Myocyte (in vitro differentiated cells): ENCODE data around the gene DMPK. TPM values are rescaled to one million over a fixed set of nuclear protein-coding genes. Genes with fewer than 3 reads are reported as not detected.

Source experiments
- DNase-seq: peaks from one replicate; pipeline ENCODE4 v3.0.0-alpha.2; 2012; ENCODE audit warnings: low read depth
- total RNA-seq: library from RNA; depleted of rRNA; stranded (reverse); fragments of >200 nt; gene quantifications from 2 replicates; pipeline ENCODE4 v1.2.3, GENCODE V29; 2014

DMPK gene
- total RNA-seq, 1 donor from 2014 or later: 907 TPM

DNA sequence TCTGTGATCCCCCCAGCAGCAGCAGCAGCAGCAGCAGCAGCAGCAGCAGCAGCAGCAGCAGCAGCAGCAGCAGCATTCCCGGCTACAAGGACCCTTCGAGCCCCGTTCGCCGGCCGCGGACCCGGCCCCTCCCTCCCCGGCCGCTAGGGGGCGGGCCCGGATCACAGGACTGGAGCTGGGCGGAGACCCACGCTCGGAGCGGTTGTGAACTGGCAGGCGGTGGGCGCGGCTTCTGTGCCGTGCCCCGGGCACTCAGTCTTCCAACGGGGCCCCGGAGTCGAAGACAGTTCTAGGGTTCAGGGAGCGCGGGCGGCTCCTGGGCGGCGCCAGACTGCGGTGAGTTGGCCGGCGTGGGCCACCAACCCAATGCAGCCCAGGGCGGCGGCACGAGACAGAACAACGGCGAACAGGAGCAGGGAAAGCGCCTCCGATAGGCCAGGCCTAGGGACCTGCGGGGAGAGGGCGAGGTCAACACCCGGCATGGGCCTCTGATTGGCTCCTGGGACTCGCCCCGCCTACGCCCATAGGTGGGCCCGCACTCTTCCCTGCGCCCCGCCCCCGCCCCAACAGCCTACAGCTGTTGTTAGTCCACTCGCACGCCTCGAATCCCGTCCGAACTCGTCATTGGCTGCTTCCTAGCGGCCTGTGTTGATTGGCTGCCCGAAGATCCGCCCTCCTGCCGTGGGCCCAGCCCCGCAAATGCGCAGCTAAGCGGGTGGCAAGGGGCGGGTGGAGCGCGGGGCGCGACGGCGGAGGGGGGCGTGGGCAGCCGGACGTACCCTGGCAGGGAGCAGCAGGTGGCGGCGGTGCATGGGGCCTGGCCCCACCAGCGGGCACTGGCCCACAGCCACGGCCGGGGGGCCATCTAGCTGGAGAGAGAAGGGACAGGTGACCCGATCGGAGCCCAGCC, 11.8 kb downstream of the DMPK start:
- DNase-seq: peak; percentile 99

DNA sequence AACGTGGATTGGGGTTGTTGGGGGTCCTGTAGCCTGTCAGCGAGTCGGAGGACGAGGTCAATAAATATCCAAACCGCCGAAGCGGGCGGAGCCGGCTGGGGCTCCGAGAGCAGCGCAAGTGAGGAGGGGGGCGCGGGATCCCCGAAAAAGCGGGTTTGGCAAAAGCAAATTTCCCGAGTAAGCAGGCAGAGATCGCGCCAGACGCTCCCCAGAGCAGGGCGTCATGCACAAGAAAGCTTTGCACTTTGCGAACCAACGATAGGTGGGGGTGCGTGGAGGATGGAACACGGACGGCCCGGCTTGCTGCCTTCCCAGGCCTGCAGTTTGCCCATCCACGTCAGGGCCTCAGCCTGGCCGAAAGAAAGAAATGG, 12.5 kb downstream of the DMPK start:
- no peak for DNase-seq

DNA sequence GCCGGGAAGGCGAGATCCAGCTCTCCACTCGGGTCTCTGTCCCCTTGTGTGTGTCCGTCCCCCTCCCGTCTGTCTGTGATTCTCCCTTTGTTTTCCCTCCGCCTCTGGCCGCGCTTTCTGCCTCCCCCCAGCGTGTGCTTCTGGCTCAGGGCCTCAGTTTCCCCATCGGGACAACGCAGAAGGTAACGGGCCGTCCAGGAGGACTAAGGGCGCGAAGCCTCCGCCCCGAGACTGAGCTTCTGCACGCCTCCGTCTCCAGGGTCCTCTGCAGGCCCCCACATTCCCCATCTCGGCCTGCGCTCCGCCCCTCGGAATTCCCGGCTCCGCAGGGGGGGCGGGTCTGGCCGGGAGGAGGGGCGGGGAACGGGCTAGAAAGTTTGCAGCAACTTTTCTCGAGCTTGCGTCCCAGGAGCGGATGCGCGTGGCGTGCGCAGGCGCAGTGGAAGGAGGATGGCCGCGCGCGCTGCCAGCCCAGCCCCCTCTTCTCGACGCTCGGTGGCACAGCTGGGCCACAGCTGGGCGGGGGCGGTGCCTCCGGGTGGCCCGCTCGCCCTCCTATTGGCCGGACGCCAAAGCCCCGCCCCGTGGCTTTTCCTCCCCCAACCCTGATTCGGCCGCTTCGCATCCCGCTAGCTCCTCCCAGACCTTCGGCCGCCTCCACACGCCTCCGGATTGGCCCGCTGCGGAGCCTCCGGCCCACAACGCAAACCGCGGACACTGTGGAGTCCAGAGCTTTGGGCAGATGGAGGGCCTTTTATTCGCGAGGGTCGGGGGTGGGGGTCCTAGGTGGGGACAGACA, 13.1 kb downstream of the DMPK start, which contains the start of gene SIX5:
Gene SIX5 (minus strand): TSS at position 269 of the 799 bp plus-strand sequence. CDS start 408 bp downstream, outside the sequence.
- DNase-seq: peak; percentile 98

DNA sequence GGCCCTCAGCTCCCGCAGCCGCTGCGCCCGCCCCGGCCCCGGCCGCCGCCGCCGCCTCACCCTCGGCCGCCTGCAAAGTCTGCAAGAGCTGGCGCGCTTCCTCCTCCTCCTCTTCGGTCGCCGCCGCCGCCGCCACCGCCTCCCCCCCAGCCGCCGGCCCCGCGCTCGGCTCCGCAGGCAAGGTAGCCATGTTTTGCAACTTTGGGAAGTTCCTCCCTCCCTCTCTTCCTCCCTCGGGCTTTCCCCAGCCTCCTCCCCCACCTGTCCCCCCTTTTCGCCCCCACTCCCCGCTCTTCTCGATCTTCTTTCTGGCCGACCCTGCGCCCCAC, 13.7 kb downstream of the DMPK start:
- no peak for DNase-seq

DNA sequence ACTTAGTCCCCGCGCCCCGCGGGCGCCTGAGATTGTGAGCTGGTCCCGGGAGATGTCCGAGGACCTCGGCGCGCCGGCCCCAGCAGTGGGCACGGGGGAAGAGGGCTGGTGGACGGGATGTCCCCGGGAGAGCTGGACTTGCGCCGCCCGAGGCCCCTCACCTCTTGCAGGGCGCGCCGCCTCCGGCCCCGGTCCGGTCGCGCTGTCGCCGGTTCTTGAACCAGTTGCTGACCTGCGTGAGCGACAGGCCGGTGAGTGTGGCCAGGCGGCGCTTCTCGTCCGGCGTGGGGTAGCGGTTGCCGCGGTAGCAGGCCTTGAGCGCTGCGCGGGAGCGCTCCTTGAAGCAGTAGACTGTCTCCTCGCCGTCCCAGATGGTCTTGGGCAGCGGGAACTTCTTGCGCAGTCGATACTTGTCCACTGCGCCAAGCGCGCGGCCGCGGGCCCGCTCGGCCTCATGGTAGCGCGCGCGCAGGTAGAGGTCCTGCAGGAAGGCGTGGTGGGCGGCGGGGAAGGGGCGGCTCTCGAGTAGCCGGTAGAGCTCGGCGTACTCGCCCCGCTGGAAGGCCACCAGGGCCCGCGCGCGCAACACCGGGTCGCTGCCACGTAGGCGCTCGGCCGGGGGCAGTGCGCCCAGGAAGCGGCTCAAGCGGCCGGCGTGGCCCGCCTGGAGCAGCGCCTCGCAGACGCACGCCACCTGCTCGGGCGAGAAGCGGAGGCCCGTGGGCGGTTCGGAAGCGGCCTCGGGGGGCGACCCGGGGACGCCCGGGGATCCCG, 14.2 kb downstream of the DMPK start:
- peak; percentile 63 for DNase-seq

DNA sequence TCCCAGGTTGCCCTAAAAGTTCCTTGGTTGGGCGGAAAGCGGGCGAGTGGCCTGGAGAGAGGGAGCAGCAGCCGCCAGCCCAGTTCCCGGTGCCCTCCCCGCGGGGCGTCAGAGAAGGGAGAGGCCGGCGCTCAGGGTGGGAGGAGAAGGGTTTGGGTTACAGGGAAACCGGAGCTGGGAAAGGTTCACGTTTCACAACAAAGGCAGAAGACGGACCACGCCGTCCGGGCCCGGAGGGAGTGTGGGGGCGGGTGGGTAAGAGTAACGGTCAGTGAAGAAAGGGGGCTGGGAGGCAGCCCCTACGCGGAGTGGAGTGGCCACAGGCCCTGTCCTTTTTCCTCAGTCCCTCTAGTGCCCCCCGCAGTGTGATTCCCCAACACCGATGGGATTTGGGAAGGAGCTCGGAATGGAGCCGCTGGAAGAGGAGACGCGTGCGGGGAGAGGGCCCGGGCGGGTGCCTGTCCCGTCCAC, 14.8 kb downstream of the DMPK start:
- peak; percentile 95 for DNase-seq

DNA sequence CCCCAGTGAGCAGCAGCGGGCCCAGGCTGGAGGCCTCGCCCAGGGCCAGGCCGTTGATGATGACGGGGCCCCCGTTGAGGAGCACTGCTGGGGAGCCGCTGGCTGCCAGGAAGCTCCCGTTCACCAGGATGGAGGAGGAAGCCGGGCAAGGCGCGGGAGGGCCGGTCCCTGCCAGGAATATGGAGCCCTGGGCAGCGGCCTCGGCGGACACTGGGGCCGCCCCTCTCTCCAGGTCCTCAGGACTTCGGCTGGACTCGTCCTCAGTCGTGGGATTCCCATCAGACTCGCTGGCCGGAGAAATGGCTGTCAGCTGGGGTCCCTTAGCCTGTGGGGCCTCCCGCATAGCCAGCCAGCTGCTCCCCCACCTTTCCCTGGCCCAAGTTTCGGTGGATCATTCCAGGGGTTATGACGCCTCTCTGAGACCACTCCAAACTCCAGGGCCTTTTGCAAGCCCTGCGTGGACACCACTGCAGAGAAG, 15.4 kb downstream of the DMPK start:
- DNase-seq: no peak

DNA sequence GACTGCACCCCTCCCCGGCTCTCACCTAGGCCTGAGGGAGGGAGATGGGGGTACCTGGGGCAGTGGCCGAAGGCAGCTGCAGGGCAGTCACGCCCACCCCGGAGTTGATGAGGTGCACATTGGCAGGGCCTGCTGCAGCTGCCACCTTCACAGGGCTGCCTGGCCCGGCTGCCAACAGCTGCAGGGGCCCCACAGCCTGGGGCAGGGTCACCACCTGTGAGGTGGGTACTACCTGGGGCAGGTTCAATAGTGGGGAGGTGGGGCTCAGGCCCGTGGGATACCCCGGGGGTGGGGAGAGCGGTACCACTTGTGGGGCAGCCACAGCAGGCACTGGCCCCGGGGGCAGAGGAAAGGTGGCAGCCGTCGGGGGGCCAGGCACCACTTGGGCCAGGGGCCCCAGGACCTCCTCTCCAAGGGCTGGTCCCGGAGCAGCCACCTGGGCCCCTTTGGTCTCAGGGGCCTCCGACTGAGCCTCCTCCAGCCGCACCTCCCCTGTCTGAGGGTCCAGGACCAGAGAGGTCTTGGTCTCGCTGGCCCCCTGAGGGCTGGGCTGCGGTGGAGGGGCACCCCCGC, 15.9 kb downstream of the DMPK start:
- DNase-seq: no peak

DNA sequence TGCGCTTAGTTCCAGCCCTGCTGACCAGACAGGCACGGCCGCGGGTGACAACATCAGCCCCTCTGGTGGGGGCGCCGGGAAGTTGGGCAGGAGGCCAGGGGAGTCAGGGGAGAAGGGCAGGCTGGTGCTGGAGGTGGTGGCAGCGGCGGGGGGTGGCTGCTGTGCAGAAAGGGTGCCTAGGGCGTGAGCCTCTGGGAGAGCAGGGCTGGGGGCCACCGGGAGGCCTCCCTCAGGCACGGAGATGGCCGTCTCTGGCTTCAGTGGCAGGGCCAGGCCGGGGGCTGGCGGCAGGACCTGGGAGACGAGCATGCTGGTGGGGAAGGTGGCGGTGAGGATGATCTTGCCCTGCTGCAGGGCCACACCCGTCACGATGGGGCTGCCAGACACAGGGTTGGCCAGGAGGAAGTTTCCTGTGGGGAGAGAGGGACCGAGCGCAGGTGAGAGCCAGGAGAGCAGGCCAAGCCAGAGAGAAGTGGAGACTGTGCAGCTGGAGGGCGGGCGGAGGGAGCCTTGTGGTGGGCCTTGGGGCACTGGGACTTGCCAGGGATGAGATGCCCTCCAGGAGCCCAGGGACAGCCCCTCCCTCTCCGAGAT, 16.5 kb downstream of the DMPK start:
- DNase-seq: no peak

DNA sequence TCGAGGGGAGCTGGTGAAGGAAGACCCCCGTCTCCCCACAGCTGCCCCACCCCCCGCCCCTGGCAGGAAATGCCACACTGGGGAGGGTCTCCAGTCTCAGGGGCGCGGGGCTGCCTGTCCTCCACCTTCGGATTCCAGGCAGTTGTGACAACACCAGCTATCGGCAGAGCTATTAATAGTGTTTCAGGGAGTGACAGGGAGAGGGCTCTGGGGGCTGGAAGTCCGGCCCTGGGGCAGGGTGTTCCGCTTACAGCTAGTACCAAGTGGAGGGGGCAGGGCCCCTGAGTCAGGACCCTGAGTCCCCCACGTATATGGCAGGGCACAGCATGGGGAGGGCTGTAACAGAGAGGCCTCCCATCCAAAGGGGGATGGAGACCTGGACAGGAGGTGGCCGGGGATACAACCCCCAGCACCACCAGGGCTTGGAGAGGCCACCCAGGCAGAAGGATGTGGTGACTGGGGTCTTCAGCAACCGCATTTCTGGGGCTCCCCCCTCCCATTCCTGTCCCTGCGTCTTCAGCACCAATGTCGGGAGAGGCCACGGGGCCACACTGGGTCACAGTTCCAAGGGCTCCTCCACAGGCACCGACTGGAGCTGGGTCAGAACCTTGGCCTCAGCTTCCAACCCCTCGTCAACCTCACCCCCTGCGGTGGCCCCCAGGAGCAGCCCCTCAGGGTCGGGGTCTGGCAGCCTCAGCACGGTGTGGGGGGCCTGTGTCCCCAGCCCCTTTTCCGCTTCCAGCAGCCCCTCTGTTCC, 17.2 kb downstream of the DMPK start:
- no peak for DNase-seq

DNA sequence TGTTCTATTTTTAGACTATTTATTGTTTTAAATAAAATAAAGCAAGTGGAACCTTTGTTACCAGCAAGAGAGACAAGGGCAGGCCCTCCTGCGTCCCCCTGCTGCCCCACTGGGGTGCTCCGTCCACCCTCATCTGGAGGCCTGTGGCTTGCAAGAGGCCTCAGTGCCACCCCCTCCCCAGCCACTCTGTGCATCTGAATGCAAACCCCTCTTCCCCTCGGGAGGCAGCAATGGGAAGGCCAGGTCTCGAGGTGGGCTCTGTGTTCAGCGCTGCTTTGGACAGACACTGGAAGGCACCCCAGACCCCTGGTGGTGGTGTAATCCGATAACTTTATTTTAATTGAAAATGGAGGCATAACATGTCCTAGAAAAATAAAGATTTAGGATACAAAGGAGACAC, 17.8 kb downstream of the DMPK start:
- DNase-seq: no peak

DNA sequence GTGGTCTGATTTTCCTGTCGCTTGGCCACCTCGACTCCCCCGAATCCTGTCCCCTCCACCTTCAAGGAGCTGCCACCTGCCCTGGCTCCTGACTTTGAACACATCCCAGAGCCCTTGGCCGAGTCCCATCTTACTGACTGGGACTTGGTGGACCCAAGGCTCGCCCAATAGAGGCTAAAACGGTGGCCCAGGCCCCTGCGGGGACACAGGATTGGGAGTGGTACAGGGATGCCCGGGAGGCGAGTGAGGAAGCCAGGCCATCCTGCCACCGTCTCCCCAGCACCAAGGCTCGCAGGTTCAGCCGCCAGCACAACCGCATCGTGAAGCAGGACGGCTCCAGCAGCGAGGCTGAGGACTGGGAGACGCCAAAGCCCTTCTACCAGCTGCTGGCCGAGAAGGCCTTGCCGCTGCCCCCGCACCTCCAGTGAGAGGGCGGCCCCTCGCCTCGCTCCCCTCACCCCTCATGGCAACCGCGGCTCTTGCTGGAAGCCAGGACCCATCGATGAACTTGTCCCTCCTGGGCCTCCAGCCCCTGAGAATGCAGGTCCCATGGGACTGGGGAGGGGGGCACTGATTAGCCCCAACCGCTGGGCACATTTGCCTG, 18.5 kb downstream of the DMPK start:
- DNase-seq: no peak

DNA sequence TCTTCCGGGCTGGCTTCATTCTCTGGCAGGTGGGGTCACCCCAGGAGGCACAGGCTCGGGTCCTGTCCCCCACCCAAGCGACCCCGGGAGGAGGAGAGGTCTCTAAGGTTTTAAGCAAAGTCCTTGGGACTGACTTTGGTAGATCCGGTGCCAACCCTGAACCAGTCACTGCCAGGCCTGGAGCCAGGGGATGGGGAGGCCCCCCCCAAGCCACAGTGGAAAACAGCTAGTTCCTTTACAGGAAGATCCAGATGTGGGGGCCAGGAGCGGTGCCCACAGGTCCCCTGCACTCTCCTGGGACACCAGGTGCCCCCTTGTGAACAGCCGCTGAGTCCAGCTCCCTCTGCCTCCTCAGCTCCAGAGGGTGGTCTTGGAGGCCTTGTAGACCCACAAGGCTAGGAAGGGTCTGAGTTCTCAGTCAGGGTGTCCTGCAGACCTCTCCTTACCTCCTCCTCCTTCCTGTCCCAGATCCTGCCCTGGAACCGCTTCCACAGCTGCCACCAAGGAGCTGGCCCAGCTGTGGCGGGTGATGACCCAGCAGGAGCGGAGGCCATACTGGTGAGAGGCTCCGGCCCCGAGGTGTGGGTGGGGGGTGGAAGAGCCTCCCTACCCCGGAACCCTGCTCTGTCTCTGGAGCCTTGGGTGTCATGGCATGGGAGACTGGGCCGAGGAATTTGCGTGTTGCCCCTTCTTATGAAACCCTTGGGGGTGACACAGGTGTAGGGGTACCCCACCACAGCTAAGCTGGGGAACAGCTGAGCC, 19.2 kb downstream of the DMPK start:
- DNase-seq: no peak

DNA sequence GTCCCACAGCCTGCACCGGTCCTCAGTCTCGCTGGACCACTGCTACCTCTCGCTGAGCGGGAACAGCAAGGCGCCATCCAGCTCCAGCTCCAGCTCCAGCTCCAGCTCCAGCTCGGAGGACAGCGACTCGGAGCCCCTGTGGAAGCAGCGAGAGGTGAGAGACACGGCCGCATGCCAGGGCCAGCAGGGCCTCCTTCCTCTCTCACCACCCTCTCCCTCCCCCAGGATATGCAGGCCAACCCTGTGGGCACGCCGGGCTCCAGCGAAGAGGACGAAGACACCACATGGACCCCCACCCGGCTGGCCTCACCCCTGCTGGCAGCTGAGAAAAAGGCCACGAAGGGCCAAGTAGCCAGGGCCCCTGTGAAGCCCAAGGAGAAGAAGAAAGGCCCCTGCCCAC, 20.6 kb downstream of the DMPK start:
- no peak for DNase-seq

DNA sequence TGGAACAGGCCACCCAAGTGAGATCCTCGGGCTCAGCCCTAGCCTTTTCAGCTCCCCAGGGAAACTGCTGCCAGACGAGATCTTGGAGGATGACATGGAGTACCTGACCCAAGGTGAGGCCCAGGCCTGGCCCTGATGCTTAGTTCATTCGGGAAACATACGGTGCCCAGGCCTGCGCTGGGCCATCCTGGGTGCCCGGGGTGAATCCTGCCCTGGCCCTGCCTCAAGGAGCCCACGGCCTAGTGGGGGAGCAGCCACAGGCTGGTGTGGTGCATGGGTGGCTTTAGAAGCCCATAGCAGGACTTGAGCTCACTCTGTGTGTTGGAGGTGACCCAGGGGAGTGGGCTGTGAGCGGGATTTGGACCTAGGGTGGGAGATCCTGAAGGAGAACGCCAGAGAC, 23.4 kb downstream of the DMPK start:
- DNase-seq: no peak

DNA sequence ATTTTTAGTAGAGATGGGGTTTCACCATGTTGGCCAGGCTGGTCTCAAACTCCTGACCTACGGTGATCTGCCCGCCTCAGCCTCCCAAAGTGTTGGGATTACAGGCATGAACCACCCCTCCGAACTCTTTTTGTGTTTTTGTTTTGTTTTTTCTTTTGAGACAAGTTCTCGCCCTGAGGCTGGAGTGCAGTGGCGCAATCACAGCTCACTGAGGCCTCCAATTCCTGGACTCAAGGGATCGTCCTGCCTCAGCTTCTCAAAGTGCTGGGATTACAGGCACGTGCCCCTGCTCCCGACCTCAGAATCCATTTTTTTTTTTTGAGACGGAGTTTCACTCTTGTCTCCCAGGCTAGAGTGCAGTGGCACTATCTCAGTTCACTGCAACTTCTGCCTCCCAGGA, 24.6 kb downstream of the DMPK start:
- no peak for DNase-seq

DNA sequence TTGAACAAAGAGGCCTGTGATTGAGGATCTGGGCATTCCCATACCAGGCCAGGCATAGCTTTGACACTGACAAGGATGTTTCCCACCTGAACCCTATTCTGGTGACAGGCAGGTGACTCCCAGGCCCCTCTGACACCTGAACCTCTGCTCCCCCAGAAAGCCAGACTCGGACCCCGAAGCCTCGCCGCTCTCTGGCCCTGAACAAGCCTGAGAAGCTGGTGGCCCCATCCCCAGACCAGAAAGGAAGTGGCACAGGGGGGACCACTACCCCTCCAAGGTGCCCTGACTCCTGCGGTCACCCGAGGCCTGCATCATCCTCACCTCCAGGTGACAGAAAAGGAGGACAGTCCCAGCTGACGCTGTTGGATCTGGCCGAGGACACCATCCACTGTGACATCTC, 28.0 kb downstream of the DMPK start:
- DNase-seq: no peak

DNA sequence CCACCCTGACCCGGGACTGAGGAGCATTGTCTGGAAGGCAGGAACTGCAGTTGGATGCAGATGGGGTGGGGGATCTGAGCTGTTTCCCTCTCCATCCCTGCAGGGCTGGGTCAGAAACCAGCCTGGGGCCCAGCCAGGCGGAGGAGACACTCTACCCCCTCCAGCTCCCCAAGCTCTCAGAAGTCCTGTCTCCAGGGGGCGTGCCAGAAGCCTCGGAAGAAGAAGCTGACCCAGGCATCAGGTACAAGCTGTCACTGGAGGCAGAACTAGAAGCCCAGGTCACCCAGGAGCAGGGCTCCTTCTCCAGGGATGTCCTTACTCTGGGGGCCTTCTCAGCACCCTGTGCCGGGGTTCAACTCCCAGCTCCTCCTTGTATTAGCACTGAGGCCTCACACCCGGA, 28.7 kb downstream of the DMPK start:
- DNase-seq: no peak

DNA sequence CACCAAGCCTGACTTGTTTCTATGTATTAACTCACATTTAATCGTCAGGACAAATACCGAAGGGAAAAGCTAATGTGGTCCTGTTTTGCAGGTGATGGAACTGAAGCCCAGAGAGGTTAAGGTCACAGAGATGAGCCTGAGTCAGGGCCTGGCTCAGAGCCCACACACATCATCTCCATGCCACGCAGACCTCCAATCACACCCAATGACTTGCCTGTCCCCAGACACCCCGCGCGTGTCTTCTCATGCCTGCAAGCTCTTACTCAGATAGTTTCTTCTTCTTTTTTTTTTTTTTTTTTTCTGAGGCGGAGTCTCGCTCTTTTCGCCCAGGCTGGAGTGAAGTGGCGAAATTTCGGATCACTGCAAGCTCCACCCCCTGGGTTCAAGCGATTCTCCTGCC, 29.7 kb downstream of the DMPK start:
- no peak for DNase-seq
